ENCODE results near the gene FXYD6. TPM values are rescaled to one million over a fixed set of nuclear protein-coding genes. Genes with fewer than 3 reads are reported as not detected.

The FXYD6 gene
- total RNA-seq, 2 donors from 2014 or later = 0.62 TPM; not detected in 1

- Mint-ChIP-seq H3K27me3 (peaks cover 42% of the 10 kb centered on the region), H3K27ac (no peak overlapping the region), H3K4me3 (no peak overlapping the region), H3K4me1 (peaks cover 2% of the 10 kb centered on the region), H3K36me3 (ENCODE audit: low read depth) (no peaks in the 10 kb centered on the region)
- ATAC-seq (no peak), DNase-seq (no peak)
- no peaks in the 10 kb centered on the region for H3K9me3 ChIP-seq (ENCODE audit: control insufficient read depth, low read length, poor library complexity, severe bottlenecking)
These were observed 39.2 kb downstream of the FXYD6 start for GRCh38 chr11:117837070-117837776.

DNA sequence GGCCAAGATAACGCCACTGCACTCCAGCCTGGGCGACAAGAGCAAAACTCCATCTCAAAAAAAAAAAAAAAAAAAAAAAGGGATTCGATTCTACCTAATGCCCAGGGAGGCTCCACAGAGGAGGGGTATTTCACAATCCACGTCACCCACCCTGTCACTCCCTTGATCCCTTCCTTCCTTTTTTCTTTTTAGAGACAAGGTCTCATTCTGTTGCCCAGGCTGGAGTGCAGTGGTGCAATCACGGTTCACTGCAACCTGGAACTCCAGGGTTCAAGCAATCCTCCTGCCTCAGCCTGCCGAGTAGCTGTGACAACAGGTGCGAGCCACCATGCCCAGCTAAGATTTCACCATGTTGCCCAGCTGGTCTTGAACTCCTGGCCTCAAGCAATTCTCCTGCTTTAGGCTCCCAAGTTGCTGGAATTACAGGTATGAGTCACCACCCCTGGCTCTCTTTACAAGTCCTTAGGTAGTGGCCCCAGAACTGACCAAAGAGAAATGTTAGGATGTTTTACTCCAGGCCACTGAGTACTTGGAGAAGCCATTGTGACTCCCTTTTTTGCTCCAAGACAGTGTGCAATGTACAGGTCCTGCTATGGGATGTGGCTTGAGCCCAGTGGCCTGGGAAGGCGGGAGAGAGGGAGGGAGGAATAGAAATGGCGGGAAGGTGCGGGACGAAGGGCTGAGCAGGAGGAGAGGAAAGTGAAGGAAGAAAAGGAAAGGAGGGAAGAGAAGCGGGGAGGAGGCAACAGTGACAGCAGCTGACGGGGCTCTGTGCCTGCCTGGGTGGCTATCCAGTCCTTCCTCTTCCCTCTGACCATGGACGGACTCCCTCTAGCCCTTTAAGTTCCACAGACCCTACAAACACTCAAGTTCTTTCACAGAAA is 40.1 kb downstream of the FXYD6 start:
- H3K36me3 Mint-ChIP-seq (ENCODE audit: low read depth) = no peaks in the 10 kb centered on the region
- H3K9me3 ChIP-seq (ENCODE audit: control insufficient read depth, low read length, poor library complexity, severe bottlenecking) = no peaks in the 10 kb centered on the region
- peaks cover 37% of the 10 kb centered on the region for H3K27me3 Mint-ChIP-seq
- no peak overlapping the region for H3K4me3 Mint-ChIP-seq
- no peak overlapping the region for H3K27ac Mint-ChIP-seq
- peaks cover 2% of the 10 kb centered on the region for H3K4me1 Mint-ChIP-seq
- DNase-seq = no peak
- no peak for ATAC-seq

GRCh38 chr11:117835576-117835975 is 40.9 kb downstream of the FXYD6 start:
- no peak overlapping the region for H3K4me3 Mint-ChIP-seq
- H3K27ac Mint-ChIP-seq = no peak overlapping the region
- H3K36me3 Mint-ChIP-seq (ENCODE audit: low read depth) = no peaks in the 10 kb centered on the region
- H3K4me1 Mint-ChIP-seq = peaks cover 8% of the 10 kb centered on the region
- ATAC-seq (no peak), DNase-seq (no peak)
- H3K9me3 ChIP-seq (ENCODE audit: control insufficient read depth, low read length, poor library complexity, severe bottlenecking) = no peaks in the 10 kb centered on the region
- H3K27me3 Mint-ChIP-seq = peaks cover 37% of the 10 kb centered on the region

DNA sequence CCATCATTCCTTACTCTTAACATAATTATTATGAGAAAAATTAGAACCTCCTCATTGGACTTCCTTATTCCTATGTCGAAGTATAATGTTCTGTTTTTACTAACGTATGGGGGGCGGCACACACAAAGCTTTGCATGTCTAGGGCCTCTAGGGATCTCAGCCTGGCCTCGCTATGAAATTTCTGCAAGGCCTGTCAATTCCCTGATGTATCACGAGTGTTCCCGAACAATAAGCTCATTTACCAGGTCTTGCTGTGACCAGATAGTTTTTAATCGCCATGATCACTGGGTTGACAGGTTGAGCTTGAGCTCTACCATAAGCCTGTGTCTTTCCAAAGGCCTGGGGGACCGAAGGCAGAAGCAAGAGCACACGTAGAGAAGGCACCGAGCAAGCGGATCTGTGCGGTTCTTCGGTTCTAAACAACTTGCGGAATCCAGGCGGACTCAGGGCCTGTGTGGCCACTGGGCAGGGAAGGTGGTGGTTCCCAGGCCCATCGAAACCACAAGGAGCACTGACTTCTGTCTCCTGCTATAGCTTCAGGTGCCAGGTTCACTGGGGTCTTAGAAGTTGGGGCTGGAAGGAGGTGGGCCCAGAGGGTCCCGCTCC is 41.5 kb downstream of the FXYD6 start:
- Mint-ChIP-seq H3K27me3 (peaks cover 33% of the 10 kb centered on the region), H3K27ac (peak overlapping the region; percentile 37), H3K36me3 (ENCODE audit: low read depth) (no peaks in the 10 kb centered on the region), H3K4me3 (no peak overlapping the region), H3K4me1 (peaks cover 12% of the 10 kb centered on the region)
- H3K9me3 ChIP-seq (ENCODE audit: control insufficient read depth, low read length, poor library complexity, severe bottlenecking) = no peaks in the 10 kb centered on the region
- no peak for DNase-seq
- no peak for ATAC-seq

DNA sequence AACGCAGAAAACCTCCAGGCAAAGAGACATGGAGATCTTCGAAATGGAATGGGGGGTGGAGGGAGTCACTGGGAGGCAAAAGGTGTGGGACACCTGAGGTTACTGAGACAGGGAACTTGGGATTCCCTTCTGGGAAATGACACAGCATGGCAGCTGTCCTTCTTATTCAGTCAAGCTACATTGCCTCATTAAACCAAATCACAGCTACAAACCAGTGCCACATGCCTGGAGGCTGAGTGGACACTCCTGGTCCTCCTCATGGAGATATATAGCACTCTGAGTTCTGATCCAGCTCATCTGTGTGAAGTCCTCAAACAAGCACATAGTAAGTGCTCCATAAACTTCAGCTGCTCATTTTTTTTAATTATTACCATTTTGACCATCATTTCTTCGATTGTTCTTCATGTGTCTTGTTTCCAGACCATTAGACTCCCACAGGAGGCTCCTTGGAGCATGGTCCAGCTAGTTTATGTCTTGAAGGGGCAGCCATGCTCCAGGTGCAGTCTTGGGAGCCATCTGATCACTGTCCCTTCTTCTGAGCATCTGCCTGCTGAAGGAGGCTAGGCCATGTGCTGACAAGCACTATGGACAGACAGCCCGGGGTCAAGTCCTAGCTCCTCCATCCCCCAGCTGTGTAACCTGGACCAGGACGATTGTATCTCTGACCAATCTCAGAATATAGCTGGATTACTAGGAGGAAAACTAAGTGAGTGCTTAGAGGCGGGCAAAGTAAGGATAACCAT is 42.2 kb downstream of the FXYD6 start:
- H3K27me3 Mint-ChIP-seq = peaks cover 33% of the 10 kb centered on the region
- no peaks in the 10 kb centered on the region for H3K9me3 ChIP-seq (ENCODE audit: control insufficient read depth, low read length, poor library complexity, severe bottlenecking)
- peaks cover 12% of the 10 kb centered on the region for H3K4me1 Mint-ChIP-seq
- ATAC-seq (no peak), DNase-seq (no peak)
- no peak overlapping the region for H3K4me3 Mint-ChIP-seq
- H3K27ac Mint-ChIP-seq = peak overlapping the region; percentile 37
- no peaks in the 10 kb centered on the region for H3K36me3 Mint-ChIP-seq (ENCODE audit: low read depth)

GRCh38 chr11:117833401-117833891 is 43.0 kb downstream of the FXYD6 start:
- DNase-seq (no peak), ATAC-seq (no peak)
- H3K4me1 Mint-ChIP-seq = peaks cover 16% of the 10 kb centered on the region
- H3K36me3 Mint-ChIP-seq (ENCODE audit: low read depth) = no peaks in the 10 kb centered on the region
- H3K27ac Mint-ChIP-seq = no peak overlapping the region
- no peaks in the 10 kb centered on the region for H3K9me3 ChIP-seq (ENCODE audit: control insufficient read depth, low read length, poor library complexity, severe bottlenecking)
- H3K4me3 Mint-ChIP-seq = no peak overlapping the region
- H3K27me3 Mint-ChIP-seq = peaks cover 31% of the 10 kb centered on the region

GRCh38 chr11:117832511-117832910 is 43.9 kb downstream of the FXYD6 start:
- Mint-ChIP-seq H3K4me3 (no peak overlapping the region), H3K36me3 (ENCODE audit: low read depth) (no peaks in the 10 kb centered on the region), H3K27ac (no peak overlapping the region), H3K27me3 (peaks cover 24% of the 10 kb centered on the region), H3K4me1 (peaks cover 21% of the 10 kb centered on the region)
- DNase-seq (no peak), ATAC-seq (no peak)
- no peaks in the 10 kb centered on the region for H3K9me3 ChIP-seq (ENCODE audit: control insufficient read depth, low read length, poor library complexity, severe bottlenecking)

DNA sequence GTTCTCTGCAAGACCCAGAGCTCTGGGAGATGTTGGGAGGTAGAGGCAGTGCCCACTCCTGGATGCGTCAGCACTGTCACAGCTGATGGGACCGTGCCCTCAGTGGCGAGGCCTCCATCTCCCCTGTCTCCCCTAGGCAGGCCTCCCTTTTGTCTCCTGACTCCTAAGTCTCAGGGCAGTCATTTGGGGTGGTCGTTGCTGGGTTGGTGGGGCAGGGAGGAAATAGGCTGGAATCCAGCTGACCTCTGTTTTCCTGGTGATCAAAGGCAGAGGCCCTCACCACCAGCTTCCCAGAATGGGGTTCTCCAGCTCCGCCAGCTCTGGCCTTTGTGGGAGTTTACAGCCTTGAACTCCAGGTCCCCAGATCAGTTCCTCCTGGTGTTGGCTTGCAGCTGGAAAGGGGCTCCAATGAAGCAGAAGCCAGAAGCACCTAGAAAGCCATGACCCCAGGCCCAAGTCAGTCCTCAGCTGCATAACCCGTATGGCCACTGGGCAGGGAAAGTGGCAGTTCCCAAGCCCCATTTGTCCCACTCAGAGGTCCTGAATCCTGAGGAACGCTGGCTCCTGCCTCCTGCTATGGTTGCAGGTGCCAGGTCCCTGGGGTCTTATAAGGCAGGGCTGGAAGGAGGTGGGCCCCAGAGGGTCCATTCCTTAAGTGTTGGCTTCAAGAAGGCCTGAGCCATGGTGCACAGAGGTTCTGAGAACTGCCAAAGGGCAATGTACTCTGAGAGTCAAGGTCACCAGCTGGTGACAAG is 44.6 kb downstream of the FXYD6 start:
- no peak overlapping the region for H3K27ac Mint-ChIP-seq
- H3K4me3 Mint-ChIP-seq = peak overlapping the region; percentile 47
- DNase-seq = no peak
- H3K9me3 ChIP-seq (ENCODE audit: control insufficient read depth, low read length, poor library complexity, severe bottlenecking) = no peaks in the 10 kb centered on the region
- ATAC-seq = no peak
- peaks cover 24% of the 10 kb centered on the region for H3K4me1 Mint-ChIP-seq
- H3K36me3 Mint-ChIP-seq (ENCODE audit: low read depth) = no peaks in the 10 kb centered on the region
- H3K27me3 Mint-ChIP-seq = peaks cover 17% of the 10 kb centered on the region

DNA sequence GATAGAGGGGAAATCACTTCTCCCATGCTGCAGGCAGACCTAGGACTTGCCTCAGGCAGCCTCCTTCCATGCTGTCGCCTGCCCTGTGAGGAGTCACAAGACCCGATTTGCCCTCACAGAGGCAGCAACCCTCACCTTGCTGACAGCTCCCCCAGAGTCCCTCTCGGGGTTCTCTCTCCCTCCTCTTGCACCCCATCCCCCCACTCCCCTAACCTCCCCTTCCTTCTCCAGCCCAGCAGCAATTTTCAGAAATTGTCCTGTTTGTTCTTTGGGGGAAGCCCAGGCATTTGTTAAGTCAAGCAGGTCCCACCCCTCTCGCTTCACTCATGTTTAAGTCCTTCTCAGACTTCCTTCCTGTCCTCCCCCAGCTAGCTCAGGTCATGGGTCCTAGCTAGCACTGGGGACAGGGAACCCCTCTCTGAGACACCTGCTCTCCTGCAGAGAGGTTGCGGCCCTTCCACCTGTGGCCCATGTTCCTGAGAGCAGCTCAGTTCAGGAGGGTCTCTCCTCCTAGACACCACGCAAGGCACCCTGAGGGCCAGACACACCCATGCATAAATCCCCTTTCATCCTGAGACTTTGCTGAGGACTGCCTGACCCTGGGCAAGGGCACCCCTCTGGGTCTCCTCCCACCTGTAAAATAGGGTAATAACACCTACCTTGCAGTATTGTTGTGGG is 45.6 kb downstream of the FXYD6 start:
- Mint-ChIP-seq H3K27ac (peak overlapping the region; percentile 72), H3K27me3 (peaks cover 10% of the 10 kb centered on the region), H3K4me1 (peaks cover 28% of the 10 kb centered on the region)

GRCh38 chr11:117830072-117830471 is 46.4 kb downstream of the FXYD6 start:
- Mint-ChIP-seq H3K4me3 (peak overlapping the region; percentile 57), H3K27ac (peak overlapping the region; percentile 72), H3K36me3 (ENCODE audit: low read depth) (no peaks in the 10 kb centered on the region), H3K27me3 (peaks cover 10% of the 10 kb centered on the region), H3K4me1 (peaks cover 28% of the 10 kb centered on the region)
- DNase-seq (no peak), ATAC-seq (no peak)
- no peaks in the 10 kb centered on the region for H3K9me3 ChIP-seq (ENCODE audit: control insufficient read depth, low read length, poor library complexity, severe bottlenecking)

More for the DNA sequence above, 45.6 kb downstream of the FXYD6 start:
- no peak for DNase-seq
- no peak for ATAC-seq
- Mint-ChIP-seq H3K4me3 (no peak overlapping the region), H3K36me3 (ENCODE audit: low read depth) (no peaks in the 10 kb centered on the region)
- no peaks in the 10 kb centered on the region for H3K9me3 ChIP-seq (ENCODE audit: control insufficient read depth, low read length, poor library complexity, severe bottlenecking)

DNA sequence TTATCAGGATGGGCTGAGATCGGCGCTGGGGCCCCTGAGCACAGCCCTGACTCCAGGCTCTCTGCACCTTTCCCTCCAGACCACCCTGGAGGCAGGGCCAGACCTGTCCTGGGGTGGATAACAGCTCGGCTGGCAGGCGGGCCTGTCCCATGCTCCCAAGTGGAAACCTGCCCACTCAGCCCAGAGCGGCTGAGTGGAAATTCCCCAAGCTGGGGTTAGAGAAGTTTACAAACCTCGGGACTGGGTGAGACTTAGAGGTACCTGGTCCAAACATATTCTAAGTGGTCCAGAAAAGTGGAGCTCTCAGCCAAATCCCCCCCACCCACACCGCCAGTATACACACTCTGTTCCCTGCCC is 47.1 kb downstream of the FXYD6 start:
- DNase-seq = no peak
- Mint-ChIP-seq H3K36me3 (ENCODE audit: low read depth) (no peaks in the 10 kb centered on the region), H3K27me3 (peaks cover 10% of the 10 kb centered on the region), H3K4me1 (peaks cover 28% of the 10 kb centered on the region), H3K27ac (no peak overlapping the region), H3K4me3 (no peak overlapping the region)
- no peaks in the 10 kb centered on the region for H3K9me3 ChIP-seq (ENCODE audit: control insufficient read depth, low read length, poor library complexity, severe bottlenecking)
- ATAC-seq = no peak

Data from T-helper 17 cell (primary cell).